DMS53 (cell line): ENCODE measurements around the gene CDNF.
"Not testable (repeated sequence)": the region's sequence is repeated elsewhere in the genome, so short reads cannot be mapped to it uniquely, and the experiment has no call there.

Experiments used
- DNase-seq: peaks from one replicate; lab custom pipeline; 2025; lab: John Stamatoyannopoulos, UW

The CDNF gene

DNA sequence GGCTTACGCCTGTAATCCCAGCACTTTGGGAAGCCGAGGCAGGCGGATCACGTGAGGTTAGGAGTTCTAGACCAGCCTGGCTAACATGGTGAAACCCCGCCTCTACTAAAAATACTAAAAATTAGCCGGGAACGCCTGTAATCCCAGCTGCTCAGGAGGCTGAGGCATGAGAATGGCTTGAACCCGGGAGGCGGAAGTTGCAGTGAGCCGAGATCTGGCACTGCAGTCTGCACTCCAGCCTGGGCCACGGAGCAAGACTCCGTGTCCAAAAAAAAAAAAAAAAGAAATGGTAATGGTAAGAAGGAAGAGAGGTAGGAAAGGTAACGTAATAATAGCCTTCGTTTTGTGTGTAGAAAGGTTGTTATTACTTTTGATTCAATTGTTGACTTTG lies 1.5 kb upstream of the CDNF start:
- DNase-seq, result peak; percentile 59

DNA sequence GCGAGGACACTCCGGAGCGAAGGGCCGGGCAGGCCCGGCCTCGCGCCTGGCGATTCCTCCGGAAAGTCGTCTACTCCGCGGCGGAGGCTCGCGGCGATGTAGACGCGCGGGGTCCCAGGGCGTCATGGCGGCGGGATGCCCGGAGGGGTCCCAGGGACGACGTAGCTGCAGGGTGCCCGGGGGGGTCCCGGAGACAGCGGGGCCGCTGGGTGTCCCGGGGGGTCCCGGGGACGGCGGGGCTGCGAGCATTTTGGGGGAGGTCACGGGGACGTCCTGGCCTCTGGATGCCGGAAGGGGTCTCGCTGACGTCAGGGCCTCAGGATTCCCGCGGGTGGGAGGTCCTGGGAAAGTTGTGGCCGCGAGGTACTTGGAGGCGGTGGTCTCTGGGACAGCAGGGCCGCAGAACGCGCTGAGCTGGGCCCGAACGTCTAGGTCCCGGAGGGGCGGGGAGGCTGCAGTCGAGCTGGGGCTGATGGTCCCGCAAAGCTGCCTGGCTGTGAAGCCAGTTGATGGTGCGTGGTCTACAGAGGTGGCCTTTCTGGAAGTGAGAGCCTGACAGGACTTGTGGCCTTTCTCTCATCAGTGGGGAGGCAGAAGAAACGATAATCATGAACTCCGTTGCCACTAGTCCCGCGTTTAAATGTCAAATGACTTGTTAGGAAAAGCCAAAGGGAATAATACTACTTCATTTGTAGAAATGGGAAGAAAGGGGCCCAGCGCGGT lies 906 bp upstream of the CDNF start:
- peak; percentile 60 for DNase-seq

DNA sequence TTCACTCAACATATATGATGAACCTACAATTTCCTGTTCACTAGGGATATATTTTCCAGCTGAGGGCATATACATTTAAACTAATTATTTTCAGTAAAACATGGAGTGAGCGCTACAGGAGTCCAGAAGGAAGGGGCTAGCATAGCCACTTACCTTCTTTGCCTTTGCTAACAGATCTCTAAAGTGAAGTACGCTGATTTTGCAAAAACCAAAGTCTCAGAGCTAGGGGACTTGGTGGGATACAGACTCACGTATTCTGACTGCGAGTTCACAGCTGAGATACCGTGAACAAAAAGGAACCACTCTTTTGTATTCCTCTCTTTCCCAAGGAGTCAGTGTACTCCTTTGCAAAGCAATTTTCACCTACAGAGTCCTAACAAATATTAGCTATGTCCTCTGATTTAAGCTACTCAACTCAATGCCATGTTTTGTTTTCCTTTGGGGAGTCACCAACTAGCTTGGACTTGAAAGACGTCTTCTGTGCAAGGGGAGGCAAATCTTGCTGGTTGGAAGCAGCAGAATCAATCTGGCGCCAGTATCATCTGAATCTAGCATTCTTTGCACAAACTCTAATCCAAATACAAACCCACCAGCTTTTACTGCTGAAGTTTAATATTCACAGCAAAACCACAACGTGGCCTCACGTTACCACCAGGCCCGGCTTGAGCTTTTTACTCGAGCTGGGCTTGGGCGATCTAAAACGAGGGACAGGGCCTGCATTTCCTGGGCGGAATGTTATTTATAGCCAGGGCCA lies 657 bp downstream of the CDNF start:
- no peak for DNase-seq

DNA sequence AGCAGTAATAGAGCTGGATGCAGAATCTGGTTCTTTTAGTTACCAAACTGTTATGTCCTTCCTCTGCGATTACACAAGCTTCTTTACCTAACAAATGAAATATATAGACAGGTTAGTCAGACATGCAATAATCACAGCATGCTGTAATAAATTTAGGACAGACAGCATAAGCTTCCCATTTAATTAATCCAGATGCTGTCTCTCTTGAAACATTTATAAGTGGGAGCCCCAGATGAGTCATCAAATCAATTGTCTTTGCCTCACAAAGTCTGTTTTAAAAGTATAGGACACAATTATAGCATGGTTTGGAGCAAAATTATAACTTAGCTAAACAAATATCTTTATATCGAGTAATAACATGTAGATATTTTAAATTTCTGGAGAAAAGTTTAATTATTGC lies 1.6 kb downstream of the CDNF start:
- no peak for DNase-seq

DNA sequence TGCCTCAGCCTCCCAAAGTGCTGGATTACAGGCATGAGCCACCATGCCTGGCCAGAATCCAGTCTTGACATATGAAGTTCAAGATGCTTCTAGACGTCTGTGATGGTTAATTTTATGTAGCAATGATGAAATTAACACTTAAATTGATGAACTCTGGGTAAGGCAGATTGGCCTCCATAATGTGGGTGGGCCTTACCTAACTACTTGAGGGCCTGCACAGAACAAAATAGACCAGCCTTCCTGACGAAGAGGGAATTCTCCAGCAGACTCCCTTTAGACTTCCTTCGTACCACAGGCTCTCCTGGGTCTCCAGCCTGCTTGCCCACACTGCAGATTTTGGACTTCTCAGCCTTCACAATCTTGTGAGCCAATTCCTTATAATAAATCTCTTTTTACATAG lies 4.7 kb downstream of the CDNF start:
- no peak for DNase-seq

DNA sequence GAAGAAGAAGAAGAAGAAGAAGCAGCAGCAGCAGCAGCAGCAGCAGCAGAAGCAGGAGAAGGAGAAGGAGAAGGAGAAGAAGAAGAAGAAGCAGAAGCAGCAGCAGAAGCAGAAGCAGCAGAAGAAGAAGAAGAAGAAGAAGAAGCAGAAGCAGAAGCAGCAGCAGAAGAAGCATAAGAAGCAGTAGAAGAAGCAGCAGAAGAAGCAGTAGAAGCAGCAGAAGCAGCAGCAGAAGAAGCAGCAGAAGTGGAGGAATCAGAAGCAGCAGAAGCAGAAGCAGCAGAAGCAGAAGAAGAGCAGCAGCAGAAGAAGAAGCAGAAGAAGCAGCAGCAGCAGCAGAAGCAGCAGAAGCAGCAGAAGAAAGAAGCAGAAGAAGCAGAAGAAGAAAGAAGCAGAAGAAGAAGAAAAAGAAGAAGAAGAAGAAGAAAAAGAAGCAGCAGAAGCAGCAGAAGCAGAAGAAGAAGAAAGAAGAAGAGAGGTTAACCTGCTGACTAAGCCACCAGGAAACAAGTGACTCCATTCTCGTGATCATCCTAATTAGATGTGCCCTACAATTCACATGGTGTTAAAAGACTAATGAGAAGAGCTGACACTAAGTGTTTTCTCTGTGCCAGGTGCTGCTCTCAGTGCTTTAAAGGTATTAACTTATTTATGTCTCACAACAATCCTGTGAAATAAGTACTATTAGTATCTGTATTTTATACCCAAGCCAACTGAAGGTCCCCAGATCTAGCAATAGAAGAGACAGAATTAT lies 11.6 kb downstream of the CDNF start:
- DNase-seq, result no peak

DNA sequence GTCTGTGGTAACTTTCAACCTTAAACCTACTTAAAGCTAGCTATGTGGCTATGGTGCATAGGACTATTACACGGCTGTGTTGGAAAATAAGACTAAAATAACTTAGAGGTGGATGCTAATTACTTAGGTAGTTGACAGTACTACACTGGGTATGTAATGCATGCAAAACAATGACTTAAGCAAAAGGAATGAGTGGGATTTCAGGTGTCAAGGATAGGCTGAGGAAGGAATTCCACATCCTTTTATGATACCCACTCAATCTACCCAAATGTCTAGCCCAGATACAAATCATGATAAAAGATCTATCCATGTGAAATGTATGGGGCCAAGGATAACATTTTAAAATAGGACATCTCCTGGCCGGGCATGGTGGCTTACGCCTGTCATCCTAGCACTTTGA lies 13.9 kb downstream of the CDNF start:
- no peak for DNase-seq

DNA sequence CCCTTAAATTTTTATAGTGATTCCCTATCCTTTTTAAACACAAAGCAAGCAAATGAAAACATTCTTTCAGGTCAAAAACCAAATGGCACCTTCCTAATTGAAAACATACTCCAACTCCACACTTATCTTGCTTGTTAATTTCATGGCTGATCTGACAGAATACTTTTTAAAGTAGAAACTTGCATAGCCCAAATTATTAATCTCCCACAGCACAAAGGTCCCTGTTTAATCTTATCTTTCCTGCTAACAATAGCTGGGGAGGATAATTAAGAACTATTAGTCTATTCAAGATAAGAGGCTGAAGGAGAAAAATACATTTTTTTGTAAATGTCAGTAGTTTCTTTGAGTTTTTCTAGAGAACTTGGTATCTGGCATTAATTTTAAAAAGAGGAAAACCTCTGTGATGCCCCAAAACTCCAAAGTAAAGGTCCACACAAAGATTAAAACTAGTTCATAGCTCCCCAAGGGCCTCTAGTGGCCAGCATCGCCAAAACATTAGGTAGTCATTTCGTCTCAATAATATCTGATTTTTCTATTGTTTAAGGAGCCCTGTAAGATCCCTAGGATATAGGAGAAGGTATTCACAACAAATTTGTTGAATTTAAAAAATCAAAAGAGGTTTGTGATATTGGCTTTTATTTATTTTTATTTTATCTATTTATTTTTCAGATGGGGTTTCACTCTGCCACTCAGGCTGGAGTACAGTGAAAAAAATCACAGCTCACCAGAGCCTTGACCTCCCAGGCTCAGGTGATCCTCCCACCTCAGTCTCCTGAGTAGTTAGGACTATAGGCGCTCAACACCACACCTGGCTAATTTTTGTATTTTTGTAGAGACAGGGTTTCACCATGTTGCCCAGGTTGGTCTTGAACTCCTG lies 14.7 kb downstream of the CDNF start:
- DNase-seq, result peak; percentile 78

DNA sequence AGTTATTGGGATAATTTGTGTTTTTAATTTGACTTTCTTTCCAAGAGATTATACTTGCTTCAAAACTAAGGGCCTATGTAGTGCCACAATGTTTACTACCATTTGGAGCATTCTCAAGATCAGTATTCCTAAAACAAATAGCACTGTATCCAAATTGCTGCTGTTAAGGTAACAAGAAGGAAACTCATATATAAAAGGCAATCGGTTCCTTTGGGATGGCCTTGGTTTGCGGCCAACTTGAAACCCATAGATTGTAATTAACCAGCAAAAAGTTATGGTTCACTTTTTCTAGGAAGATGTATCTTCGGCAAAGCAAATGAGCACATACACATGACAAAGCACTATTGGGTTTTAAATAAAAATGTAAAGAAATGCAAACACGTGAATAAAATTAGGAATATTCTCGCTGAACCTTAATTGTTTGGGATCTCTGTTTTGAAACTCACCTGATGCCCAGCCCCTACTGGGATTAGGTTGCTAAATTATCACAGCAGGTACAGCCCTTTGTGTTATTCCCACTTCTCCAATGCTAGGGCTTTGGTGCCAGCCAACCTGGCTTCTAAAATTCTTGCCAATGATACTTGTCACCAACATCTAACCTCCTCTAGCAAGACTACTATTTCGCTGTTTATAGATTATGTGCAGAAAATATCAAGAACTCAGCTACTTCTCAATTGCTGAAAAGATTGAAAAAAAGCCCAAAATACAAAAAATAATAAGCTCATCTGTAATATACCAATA lies 16.0 kb downstream of the CDNF start:
- no peak for DNase-seq

DNA sequence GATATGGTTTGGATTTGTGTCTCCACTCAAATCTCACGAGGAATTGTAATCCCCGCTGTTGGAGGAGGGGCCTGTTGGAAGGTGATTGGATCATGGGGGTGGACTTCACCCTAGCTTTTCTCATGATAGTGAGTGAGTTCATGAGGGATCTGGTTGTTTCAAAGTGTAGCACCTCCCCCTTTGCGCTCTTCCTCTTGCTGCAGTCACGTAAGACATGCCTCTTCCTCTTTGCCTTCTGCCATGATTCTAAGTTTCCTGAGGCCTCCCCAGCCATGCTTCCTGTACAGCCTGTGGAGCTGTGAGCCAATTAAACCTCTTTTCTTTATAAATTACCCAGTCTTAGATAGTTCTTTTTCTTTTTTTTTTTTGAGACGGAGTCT lies 17.1 kb downstream of the CDNF start:
- no peak for DNase-seq

DNA sequence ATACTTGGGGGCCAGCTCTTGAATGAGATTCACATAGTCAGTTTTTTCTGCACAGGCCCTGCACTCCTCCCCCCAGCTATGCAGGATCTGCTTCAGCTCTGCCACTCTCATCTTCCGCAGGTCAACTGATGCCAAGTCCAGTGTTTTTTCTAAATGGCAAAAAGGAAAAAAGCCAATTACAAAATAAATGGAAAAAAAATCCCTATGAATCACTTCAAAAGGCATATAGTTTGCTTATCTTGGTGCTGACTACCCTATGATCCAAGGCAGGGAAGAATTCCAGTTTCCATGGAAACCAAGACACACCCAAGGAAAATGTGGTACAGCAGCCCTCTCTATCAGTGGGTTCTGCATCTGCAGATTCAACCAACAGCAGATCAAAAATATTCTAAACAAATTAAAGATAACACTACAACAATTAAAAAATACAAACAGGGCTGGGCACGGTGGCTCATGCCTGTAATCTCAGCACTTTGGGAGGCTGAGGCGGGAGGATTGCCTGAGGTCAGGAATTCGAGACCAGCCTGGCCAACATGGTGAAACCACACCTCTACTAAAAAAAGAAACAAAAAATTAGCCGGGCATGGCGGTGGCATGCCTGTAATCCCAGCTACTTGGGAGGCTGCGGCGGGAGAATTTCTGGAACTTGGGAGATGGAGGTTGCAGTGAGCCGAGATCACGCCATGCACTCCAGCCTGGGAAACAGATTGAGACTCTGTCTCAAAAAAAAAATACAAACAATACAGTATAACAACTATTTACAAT lies 17.6 kb downstream of the CDNF start:
- DNase-seq, result no peak

DNA sequence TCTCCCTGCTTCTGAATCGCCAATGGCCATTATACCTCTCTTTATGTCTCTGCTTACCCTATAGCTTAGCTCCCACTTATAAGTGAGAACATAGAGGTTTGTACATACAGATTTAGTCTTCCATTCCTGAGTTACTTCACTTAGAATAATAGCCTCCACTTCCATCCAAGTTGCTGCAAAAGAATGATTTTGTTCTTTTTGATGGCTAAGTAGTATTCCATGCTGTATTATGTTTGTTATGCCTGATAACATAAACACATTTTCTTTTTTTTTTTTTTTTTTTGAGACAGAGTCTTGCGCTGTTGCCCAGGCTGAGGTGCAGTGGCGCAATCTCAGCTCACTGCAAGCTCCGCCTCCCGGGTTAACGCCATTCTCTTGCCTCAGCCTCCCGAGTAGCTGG lies 21.1 kb downstream of the CDNF start:
- DNase-seq, result not testable (repeated sequence)

DNA sequence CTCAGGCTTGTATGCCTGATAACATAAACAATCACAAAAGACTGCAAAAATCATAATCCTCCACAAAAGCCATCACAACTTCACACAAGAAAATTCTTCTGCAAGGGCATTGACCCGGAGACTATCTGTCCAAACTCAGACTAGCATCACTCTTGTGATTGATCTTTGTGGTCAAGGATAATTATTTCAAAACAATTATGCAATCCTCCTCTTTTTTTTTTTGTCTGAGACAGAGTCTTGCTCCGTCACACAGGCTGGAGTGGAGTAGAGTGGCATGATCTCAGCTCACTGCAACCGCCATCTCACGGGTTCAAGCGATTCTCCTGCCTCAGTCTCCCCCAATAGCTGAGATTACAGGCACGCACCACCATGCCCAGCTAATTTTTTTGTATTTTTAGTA lies 22.2 kb downstream of the CDNF start:
- DNase-seq, result no peak

DNA sequence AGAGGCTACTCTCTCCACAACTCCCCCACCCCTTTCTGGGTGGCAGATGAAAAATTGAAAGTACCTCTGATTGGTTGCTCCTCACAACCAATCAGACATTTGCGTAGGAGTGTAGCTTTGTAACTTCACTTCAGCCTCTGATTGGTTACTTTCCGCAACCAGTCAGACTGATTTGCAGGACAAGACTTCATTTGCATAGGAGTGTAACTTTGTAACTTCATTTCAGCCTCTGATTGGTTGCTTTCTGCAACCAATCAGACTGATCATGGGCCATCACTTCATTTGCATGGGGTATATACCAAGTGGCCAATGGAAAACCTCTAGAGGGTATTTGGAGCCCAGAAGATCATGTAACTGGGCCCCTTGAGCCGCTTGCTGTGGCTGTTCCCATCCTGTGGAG lies 25.6 kb downstream of the CDNF start:
- no peak for DNase-seq

DNA sequence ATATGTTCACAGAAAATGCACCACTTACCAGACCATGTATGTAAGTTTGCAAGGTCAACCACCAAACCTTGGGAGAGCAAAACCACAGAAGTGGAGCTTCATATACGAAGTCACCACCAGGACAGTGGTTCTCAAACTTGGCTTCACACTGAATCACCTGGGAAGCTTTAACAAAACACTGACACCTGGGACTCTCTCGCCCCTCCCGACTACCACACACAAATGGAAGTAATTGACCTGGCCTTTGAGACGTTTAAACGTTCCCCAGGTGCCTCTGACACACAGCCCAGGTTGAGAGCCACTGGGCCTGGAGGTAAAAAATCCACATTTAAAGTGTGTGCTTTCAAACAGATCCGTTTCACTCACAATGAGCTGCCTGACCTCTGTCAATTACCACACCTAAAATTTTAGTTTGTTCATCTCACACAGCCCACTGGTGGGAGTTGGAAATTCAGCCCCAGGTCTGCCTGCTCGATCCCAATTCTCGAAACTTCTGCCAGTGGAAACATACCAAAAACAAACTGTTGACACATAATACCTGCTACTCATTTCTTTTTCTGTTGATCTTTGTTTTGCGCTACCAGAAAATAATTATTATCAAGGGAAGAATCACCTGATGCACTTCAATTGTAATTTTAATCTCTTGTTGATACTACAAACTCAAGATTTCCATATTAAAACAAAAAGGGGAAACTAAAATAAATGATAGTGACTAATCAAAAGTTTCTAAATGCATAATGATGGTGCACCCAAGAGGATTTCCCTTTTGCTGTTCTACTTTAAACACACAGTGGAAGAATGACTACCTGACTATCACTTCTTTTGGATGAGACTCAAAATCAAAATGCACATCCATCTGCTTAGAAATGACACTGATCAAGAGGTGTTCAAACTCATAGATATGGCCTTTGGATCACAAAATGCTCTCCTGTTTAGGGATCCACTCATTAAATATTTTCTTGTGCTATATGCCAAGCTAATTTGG lies 26.6 kb downstream of the CDNF start:
- DNase-seq, result no peak

DNA sequence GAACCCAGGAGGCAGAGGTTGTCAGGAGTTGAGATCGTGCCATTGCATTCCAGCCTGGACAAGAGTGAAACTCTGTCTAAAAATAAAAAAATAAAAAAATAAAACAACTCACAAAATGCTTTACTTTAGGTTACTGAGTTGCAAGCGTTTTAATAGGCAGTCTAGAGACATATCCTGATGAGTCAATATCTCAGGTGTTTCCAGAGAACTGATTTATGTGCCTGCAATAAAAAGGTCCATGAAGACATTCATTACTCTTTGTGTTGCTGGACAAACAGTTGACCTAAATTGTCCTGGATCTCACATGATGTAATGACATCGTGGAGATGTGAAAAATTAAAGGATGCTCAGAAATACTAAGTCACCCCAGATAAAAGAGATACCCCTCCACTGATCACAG lies 31.5 kb downstream of the CDNF start:
- no peak for DNase-seq

DNA sequence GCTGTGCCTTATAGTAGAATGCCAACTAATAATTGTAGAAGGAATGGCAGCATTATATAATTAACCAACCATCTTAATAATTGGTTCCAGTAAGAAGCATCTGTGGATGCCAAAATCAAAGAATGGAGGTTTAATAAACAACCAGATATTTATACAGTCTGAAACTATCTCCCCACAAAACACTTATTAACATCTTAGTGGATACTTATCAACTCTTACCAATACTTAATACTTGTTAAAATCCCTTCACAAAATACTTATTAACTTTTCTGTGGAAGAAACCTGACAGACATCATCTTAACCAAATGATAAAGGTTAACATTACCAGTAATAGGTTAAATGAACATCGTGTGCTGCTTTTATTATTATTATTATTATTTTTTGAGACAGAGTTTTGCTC lies 34.0 kb downstream of the CDNF start:
- no peak for DNase-seq

DNA sequence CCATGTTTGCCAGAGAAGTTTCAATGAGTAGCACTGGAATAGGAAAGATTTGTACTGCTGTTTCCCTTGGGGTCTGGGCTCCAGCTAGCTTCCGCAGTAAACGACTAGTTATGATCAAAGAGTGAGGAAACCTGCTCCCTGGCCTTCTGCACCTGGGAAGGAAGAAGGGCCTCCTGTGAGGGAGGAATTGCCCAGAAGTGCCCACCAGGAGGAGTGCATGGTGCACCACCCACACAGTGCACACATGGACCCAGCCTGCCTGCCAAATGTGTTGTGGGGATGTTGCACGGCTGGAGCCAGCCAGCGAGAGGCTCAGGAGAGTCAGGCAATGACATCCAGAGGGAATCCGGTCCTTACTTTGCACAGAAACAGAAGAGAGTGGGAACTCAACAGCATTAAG lies 36.1 kb downstream of the CDNF start:
- DNase-seq, result no peak

DNA sequence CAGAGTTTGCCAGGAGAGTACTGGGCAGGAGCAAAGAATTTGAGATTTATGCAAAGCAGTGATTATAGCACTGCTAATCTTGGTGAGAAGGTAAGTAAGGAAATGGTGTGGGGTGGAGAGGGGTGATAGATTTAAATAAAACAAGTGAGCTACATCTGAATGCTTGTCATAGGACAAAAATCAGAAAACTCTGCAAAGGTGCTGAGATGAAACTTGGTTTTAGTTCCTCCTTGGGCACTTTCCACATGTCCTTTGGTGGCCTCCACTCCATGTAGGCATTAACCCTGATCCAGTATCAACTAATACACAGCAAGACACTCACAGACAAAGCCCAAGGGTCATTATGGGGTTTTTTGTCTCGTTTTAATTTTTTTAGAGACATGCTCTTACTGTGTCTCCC lies 37.4 kb downstream of the CDNF start:
- no peak for DNase-seq
